Activated gamma-delta T cell treated with Interleukin-2 at 50 U/mL for 16 hours (primary cell): ENCODE measurements around the gene ATP13A5.

Experiments
- DNase-seq: peaks from one replicate; pipeline ENCODE4 v3.0.0-alpha.2; 2020

The ATP13A5 gene

GRCh38 chr3:193378706-193379105, at the start of gene ATP13A5:
ATP13A5 (minus strand) TSS chr3:193378753; CDS start chr3:193378725, 28 bp downstream.
- DNase-seq, result no peak

GRCh38 chr3:193418576-193419373, 40.2 kb upstream of the ATP13A5 start:
- no peak for DNase-seq

GRCh38 chr3:193416629-193417028, 38.1 kb upstream of the ATP13A5 start:
- no peak for DNase-seq

GRCh38 chr3:193407688-193408087, 29.1 kb upstream of the ATP13A5 start:
- DNase-seq, result no peak

- no peak for DNase-seq
Measured at GRCh38 chr3:193407112-193407511, 28.6 kb upstream of the ATP13A5 start.

GRCh38 chr3:193403307-193403706, 24.8 kb upstream of the ATP13A5 start:
- no peak for DNase-seq

- DNase-seq, result no peak
Measured at GRCh38 chr3:193400304-193400703, 21.8 kb upstream of the ATP13A5 start.

- no peak for DNase-seq
Measured at GRCh38 chr3:193396451-193397244, 18.1 kb upstream of the ATP13A5 start.

- DNase-seq, result no peak
Measured at GRCh38 chr3:193391902-193392301, 13.3 kb upstream of the ATP13A5 start.

- no peak for DNase-seq
Measured at GRCh38 chr3:193389335-193389734, 10.8 kb upstream of the ATP13A5 start.

GRCh38 chr3:193388361-193388760, 9.8 kb upstream of the ATP13A5 start:
- no peak for DNase-seq

- no peak for DNase-seq
Measured at GRCh38 chr3:193387596-193387995, 9.0 kb upstream of the ATP13A5 start.

GRCh38 chr3:193377591-193377990, 962 bp downstream of the ATP13A5 start:
- DNase-seq, result no peak

- no peak for DNase-seq
Measured at GRCh38 chr3:193375614-193376013, 2.9 kb downstream of the ATP13A5 start.

- DNase-seq, result no peak
Measured at GRCh38 chr3:193372783-193373182, 5.8 kb downstream of the ATP13A5 start.

GRCh38 chr3:193367868-193368267, 10.7 kb downstream of the ATP13A5 start:
- DNase-seq, result no peak

- no peak for DNase-seq
Measured at GRCh38 chr3:193357291-193357690, 21.3 kb downstream of the ATP13A5 start.

- no peak for DNase-seq
Measured at GRCh38 chr3:193354423-193354822, 24.1 kb downstream of the ATP13A5 start.

- no peak for DNase-seq
Measured at GRCh38 chr3:193350744-193351143, 27.8 kb downstream of the ATP13A5 start.

GRCh38 chr3:193348686-193349085, 29.9 kb downstream of the ATP13A5 start:
- no peak for DNase-seq

- DNase-seq, result no peak
Measured at GRCh38 chr3:193347521-193348501, 30.7 kb downstream of the ATP13A5 start.

- DNase-seq, result no peak
Measured at GRCh38 chr3:193346259-193346658, 32.3 kb downstream of the ATP13A5 start.

GRCh38 chr3:193345431-193345830, 33.1 kb downstream of the ATP13A5 start:
- no peak for DNase-seq
